HG02885 (cell line): ENCODE data around the gene MXRA8.

Source experiments
- ATAC-seq: cut with Tn5 transposase; IDR thresholded peaks from one replicate; pipeline ENCODE4 v1.9.1; 2021; ENCODE audit warnings: mild to moderate bottlenecking; ENCODE audit not compliant: unreplicated experiment, poor library complexity

The MXRA8 gene

GRCh38 chr1:1338278-1338677 is 20.1 kb downstream of the MXRA8 start:
- no peak for ATAC-seq

GRCh38 chr1:1337793-1338147 is 20.6 kb downstream of the MXRA8 start:
- no peak for ATAC-seq

- no peak for ATAC-seq
Measured at GRCh38 chr1:1336931-1337792, 21.2 kb downstream of the MXRA8 start.

- ATAC-seq = no peak
Measured at GRCh38 chr1:1336446-1336845, 21.9 kb downstream of the MXRA8 start.

- ATAC-seq = no peak
Measured at GRCh38 chr1:1335792-1336248, 22.5 kb downstream of the MXRA8 start.

- no peak for ATAC-seq
Measured at GRCh38 chr1:1335283-1335682, 23.1 kb downstream of the MXRA8 start.

- no peak for ATAC-seq
Measured at GRCh38 chr1:1334835-1335234, 23.5 kb downstream of the MXRA8 start.

- ATAC-seq = no peak
Measured at GRCh38 chr1:1333551-1334241, 24.7 kb downstream of the MXRA8 start.

- ATAC-seq = no peak
Measured at GRCh38 chr1:1332774-1333480, 25.4 kb downstream of the MXRA8 start.

GRCh38 chr1:1332031-1332755 is 26.2 kb downstream of the MXRA8 start:
- no peak for ATAC-seq

GRCh38 chr1:1331068-1331965 is 27.0 kb downstream of the MXRA8 start, which contains the start of gene TAS1R3:
TSS of gene TAS1R3 (plus strand) at chr1:1331280. CDS start at chr1:1331346, 66 bp downstream.
- no peak for ATAC-seq

GRCh38 chr1:1330366-1331067 is 27.8 kb downstream of the MXRA8 start:
- ATAC-seq = no peak

GRCh38 chr1:1329304-1330210 is 28.8 kb downstream of the MXRA8 start:
- no peak for ATAC-seq

GRCh38 chr1:1328254-1328653 is 30.1 kb downstream of the MXRA8 start:
- ATAC-seq = no peak

- ATAC-seq = no peak
Measured at GRCh38 chr1:1327291-1327690, 31.1 kb downstream of the MXRA8 start.

- no peak for ATAC-seq
Measured at GRCh38 chr1:1326075-1326605, 32.2 kb downstream of the MXRA8 start.

- no peak for ATAC-seq
Measured at GRCh38 chr1:1325288-1326074, 32.9 kb downstream of the MXRA8 start.
